GM23338 (cell line): ENCODE results near the gene UBN1. TPM values are rescaled to one million over a fixed set of nuclear protein-coding genes. Genes with fewer than 3 reads are reported as not detected.

Experiments used
- ATAC-seq: fragments of 200-7000 bp; cut with Tn5 transposase; 3 replicates; pipeline ENCODE4 v1.9.1; 2020
- DNase-seq: peaks from one replicate; pipeline ENCODE4 v3.0.0-alpha.2; 2015; ENCODE audit warnings: low spot score
- H2AFZ ChIP-seq: fragments of 200-600 bp; sonication (generic); 2 replicates; pipeline ENCODE4 v1.8.0; 2016; ENCODE audit warnings: antibody characterized with exemption, mild to moderate bottlenecking, moderate library complexity
- H3F3A ChIP-seq: fragments of 200-600 bp; sonication (generic); replicated peaks from 2 replicates; pipeline ENCODE4 v1.8.0; 2017; ENCODE audit warnings: antibody characterized with exemption, mixed run types, low read depth
- H3K27ac ChIP-seq: fragments of 200-600 bp; sonication (generic); 2 replicates; pipeline ENCODE4 v1.6.1; 2016; ENCODE audit warnings: low read depth
- H3K27me3 ChIP-seq: fragments of 200-600 bp; sonication (generic); 2 replicates; pipeline ENCODE4 v1.8.0; 2016; ENCODE audit warnings: mild to moderate bottlenecking, mixed run types, moderate library complexity; ENCODE audit not compliant: insufficient read depth
- H3K36me3 ChIP-seq: fragments of 200-600 bp; sonication (generic); 2 replicates; pipeline ENCODE4 v1.8.0; 2016; ENCODE audit warnings: mild to moderate bottlenecking; ENCODE audit not compliant: insufficient read depth
- H3K4me1 ChIP-seq: fragments of 200-600 bp; sonication (generic); 2 replicates; pipeline ENCODE4 v1.8.0; 2016; ENCODE audit warnings: mild to moderate bottlenecking, moderate library complexity; ENCODE audit not compliant: insufficient read depth
- H3K4me2 ChIP-seq: fragments of 200-600 bp; sonication (generic); 2 replicates; pipeline ENCODE4 v1.7.1; 2017; ENCODE audit warnings: mixed run types
- H3K4me3 ChIP-seq: fragments of 200-600 bp; sonication (generic); 2 replicates; pipeline ENCODE4 v1.6.1; 2016; ENCODE audit warnings: mixed run types
- H3K79me2 ChIP-seq: fragments of 200-600 bp; sonication (generic); replicated peaks from 2 replicates; pipeline ENCODE4 v1.8.0; 2017; ENCODE audit warnings: mild to moderate bottlenecking; ENCODE audit not compliant: insufficient read depth
- H3K9me2 ChIP-seq: fragments of 200-600 bp; sonication (generic); 2 replicates; pipeline ENCODE4 v1.8.0; 2017; ENCODE audit not compliant: insufficient read depth
- H4K20me1 ChIP-seq: fragments of 200-600 bp; sonication (generic); replicated peaks from 2 replicates; pipeline ENCODE4 v1.8.0; 2017; ENCODE audit warnings: mild to moderate bottlenecking; ENCODE audit not compliant: insufficient read depth
- H3K27ac Mint-ChIP-seq: 2 replicates; pipeline ENCODE4 v1.8.0; 2020; ENCODE audit warnings: inconsistent platforms, mild to moderate bottlenecking, moderate library complexity, mixed read lengths
- H3K27me3 Mint-ChIP-seq: 3 replicates; pipeline ENCODE4 v1.8.0; 2022; ENCODE audit warnings: low read depth, mild to moderate bottlenecking, moderate library complexity, mixed read lengths, inconsistent platforms; ENCODE audit not compliant: insufficient read depth, poor library complexity
- H3K36me3 Mint-ChIP-seq: 3 replicates; pipeline ENCODE4 v1.8.0; 2021; ENCODE audit warnings: low read depth, mild to moderate bottlenecking, inconsistent platforms, moderate library complexity, mixed read lengths
- H3K4me1 Mint-ChIP-seq: 3 replicates; pipeline ENCODE4 v1.8.0; 2020; ENCODE audit warnings: mild to moderate bottlenecking, inconsistent platforms, mixed read lengths
- H3K4me3 Mint-ChIP-seq: 3 replicates; pipeline ENCODE4 v1.8.0; 2021; ENCODE audit warnings: moderate library complexity, mild to moderate bottlenecking, inconsistent platforms, mixed read lengths
- H3K9me3 Mint-ChIP-seq: 3 replicates; pipeline ENCODE4 v1.8.0; 2020; ENCODE audit warnings: moderate library complexity, mild to moderate bottlenecking, inconsistent platforms, mixed read lengths
- CREB1 ChIP-seq: fragments of 250-450 bp; sonication (Bioruptor Pico); IDR thresholded peaks from 2 replicates; pipeline ENCODE4 v1.5.0; 2020; ENCODE audit warnings: low read depth, mild to moderate bottlenecking, moderate library complexity
- EZH2 ChIP-seq: fragments of 200-600 bp; sonication (generic); IDR thresholded peaks from one replicate; pipeline ENCODE4 v1.8.0; 2017; ENCODE audit warnings: antibody characterized with exemption, mild to moderate bottlenecking, low read depth; ENCODE audit not compliant: unreplicated experiment
- EZH2phosphoT487 ChIP-seq: fragments of 200-600 bp; sonication (generic); IDR thresholded peaks from one replicate; pipeline ENCODE4 v1.8.1; 2018; ENCODE audit warnings: antibody characterized with exemption; ENCODE audit not compliant: unreplicated experiment
- JUNB ChIP-seq: IDR thresholded peaks from one replicate; pipeline ENCODE4 v1.6.1; 2016; ENCODE audit warnings: antibody characterized with exemption; ENCODE audit not compliant: unreplicated experiment
- POLR2AphosphoS5 ChIP-seq: IDR thresholded peaks from 2 replicates; pipeline ENCODE4 v1.6.1; 2016; ENCODE audit warnings: antibody characterized with exemption, low read depth
- STAT1 ChIP-seq: IDR thresholded peaks from one replicate; pipeline ENCODE4 v1.6.1; 2016; ENCODE audit warnings: antibody characterized with exemption; ENCODE audit not compliant: unreplicated experiment
- ZNF114 ChIP-seq: fragments of 250-450 bp; sonication (Bioruptor Pico); IDR thresholded peaks from 2 replicates; pipeline ENCODE4 v1.5.0; 2020; ENCODE audit warnings: mild to moderate bottlenecking, moderate library complexity
- polyA plus RNA-seq: library from polyadenylated mRNA; unstranded; fragments of >200 nt; fragmentation: Nextera tagmentation; extraction: Ambion mirVana; gene quantifications from 2 replicates; pipeline ENCODE4 v1.2.1, GENCODE V29; 2016
- total RNA-seq: library from RNA; depleted of rRNA; stranded (reverse); fragments of >200 nt; shearing (Covaris generic); gene quantifications from 2 replicates; pipeline ENCODE4 v1.2.3, GENCODE V29; 2014
- TF ChIP-seq, protein P1 (sequence below): IDR thresholded peaks from 2 replicates; pipeline ENCODE4 v1.6.1; 2016; ENCODE audit warnings: antibody characterized with exemption
- TF ChIP-seq, protein P2 (sequence below), 2 experiments: fragments of 200-600 bp in 1 of 2; sonication (generic) in 1 of 2; conservative IDR thresholded peaks; 2 replicates each; pipeline versions ENCODE4 v1.5.1 to v1.6.1; 2016 to 2017; ENCODE audit warnings: antibody characterized with exemption in 2 of 2, low read depth in 2 of 2, mild to moderate bottlenecking in 2 of 2, moderate library complexity in 1 of 2

UBN1 gene
- total and polyA plus RNA-seq, 2 experiments from 2014 or later = 18.3 to 46.8 TPM

DNA sequence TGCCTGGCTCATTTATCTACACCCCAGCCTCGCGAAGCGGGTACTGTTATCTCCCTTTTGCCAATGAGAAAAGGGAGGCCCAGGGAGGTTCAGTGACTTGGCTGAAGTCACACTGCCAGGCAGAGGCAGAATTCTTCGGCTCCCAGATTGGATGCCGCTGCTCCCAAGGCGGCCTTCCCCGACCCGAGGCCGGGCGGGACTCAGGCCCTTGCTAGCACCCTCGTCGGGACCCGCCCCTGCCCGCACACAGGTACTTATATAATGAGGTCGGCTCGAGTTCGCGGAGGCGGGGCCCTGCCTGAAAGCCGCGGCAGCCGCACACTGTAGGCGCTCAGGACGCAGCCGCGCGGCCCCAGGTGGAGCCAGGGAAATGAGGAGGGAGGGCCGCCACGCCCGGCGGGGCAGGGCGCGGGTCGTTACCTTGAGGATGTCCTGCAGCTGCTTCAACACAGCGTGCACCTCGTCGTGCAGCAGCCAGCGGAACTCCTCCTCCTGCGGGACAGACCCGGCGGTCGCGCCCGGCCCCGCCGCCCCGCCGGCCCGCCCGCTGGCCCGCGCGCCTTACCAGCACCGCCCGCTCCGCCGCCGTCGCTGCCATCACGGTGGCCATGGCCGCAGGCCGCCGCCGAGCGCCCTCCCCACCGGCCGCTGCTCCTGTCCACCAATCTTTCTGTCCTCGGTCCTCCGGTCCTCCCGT, 45.2 kb upstream of the UBN1 start, which contains the start of gene ROGDI:
ROGDI (minus strand) TSS at position 672 of the 697 bp plus-strand sequence; CDS start at position 610, 62 bp downstream.
- peaks cover 24% of the 10 kb centered on the region for H3K36me3 Mint-ChIP-seq
- ATAC-seq (peak; percentile 79), DNase-seq (peak; percentile 96)
- Histone ChIP-seq H4K20me1 (no peaks in the 10 kb centered on the region), H3K4me1 (peaks cover 28% of the 10 kb centered on the region; the same call in 1 of the 2 replicates), H3K36me3 (peaks cover 3% of the 10 kb centered on the region; the same call in 1 of the 2 replicates), H2AFZ (peak within 1 kb of the TSS; percentile 90), H3K4me3 (peak within 1 kb of the TSS; percentile 57), H3K27ac (peak within 1 kb of the TSS; percentile 89), H3F3A (peaks cover 18% of the 10 kb centered on the region; the same call in 1 of the 2 replicates), H3K9me2 (no peaks in the 10 kb centered on the region), H3K27me3 (no peaks in the 10 kb centered on the region), H3K79me2 (no peaks in the 10 kb centered on the region), H3K4me2 (peak within 1 kb of the TSS; percentile 81)
- peak within 1 kb of the TSS; percentile 81 for H3K4me3 Mint-ChIP-seq
- peak within 1 kb of the TSS; percentile 74 for H3K27ac Mint-ChIP-seq
- H3K27me3 Mint-ChIP-seq = peaks cover 12% of the 10 kb centered on the region
- H3K9me3 Mint-ChIP-seq = no peaks in the 10 kb centered on the region
- TF ChIP-seq POLR2AphosphoS5 (peak; percentile 49), EZH2phosphoT487 (no peak)
- peaks cover 26% of the 10 kb centered on the region for H3K4me1 Mint-ChIP-seq

GRCh38 chr16:4802659-4803287, 44.5 kb upstream of the UBN1 start:
- no peaks in the 10 kb centered on the region for H4K20me1 ChIP-seq
- DNase-seq = peak; percentile 96
- H3K4me3 ChIP-seq = peak overlapping the region; percentile 57
- Mint-ChIP-seq H3K27me3 (peaks cover 10% of the 10 kb centered on the region), H3K9me3 (no peaks in the 10 kb centered on the region), H3K36me3 (peaks cover 27% of the 10 kb centered on the region), H3K27ac (peak overlapping the region; percentile 74), H3K4me1 (peaks cover 26% of the 10 kb centered on the region), H3K4me3 (peak overlapping the region; percentile 81)
- H3K27me3 ChIP-seq = no peaks in the 10 kb centered on the region
- peaks cover 28% of the 10 kb centered on the region; the same call in 1 of the 2 replicates for H3K4me1 ChIP-seq
- peaks cover 18% of the 10 kb centered on the region; the same call in 1 of the 2 replicates for H3F3A ChIP-seq
- peaks cover 3% of the 10 kb centered on the region; the same call in 1 of the 2 replicates for H3K36me3 ChIP-seq
- H3K79me2 ChIP-seq = no peaks in the 10 kb centered on the region
- peak overlapping the region; percentile 89 for H3K27ac ChIP-seq
- peak overlapping the region; percentile 81 for H3K4me2 ChIP-seq
- H2AFZ ChIP-seq = 0 out of 2 replicates have a peak overlapping the region, but pooled peaks have one; percentile 78
- H3K9me2 ChIP-seq = no peaks in the 10 kb centered on the region
- TF ChIP-seq, protein P1, sequence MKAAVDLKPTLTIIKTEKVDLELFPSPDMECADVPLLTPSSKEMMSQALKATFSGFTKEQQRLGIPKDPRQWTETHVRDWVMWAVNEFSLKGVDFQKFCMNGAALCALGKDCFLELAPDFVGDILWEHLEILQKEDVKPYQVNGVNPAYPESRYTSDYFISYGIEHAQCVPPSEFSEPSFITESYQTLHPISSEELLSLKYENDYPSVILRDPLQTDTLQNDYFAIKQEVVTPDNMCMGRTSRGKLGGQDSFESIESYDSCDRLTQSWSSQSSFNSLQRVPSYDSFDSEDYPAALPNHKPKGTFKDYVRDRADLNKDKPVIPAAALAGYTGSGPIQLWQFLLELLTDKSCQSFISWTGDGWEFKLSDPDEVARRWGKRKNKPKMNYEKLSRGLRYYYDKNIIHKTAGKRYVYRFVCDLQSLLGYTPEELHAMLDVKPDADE = no peak
- TF ChIP-seq ZNF114 (CRISPR knock-in tag) = no peak
- no peak for TF ChIP-seq CREB1 (CRISPR knock-in tag)
- TF ChIP-seq POLR2AphosphoS5 = peak; percentile 70
- no peak for TF ChIP-seq EZH2phosphoT487
- peak; percentile 89 for ATAC-seq

- H3K27ac Mint-ChIP-seq = peak overlapping the region; percentile 26; the same call in 1 of the 2 replicates
- no peaks in the 10 kb centered on the region for H3K9me2 ChIP-seq
- peaks cover 26% of the 10 kb centered on the region for H3K4me1 Mint-ChIP-seq
- H3K79me2 ChIP-seq = no peaks in the 10 kb centered on the region
- H3F3A ChIP-seq = peaks cover 18% of the 10 kb centered on the region; the same call in 1 of the 2 replicates
- no peaks in the 10 kb centered on the region for H3K27me3 ChIP-seq
- H3K4me1 ChIP-seq = peaks cover 28% of the 10 kb centered on the region; the same call in 1 of the 2 replicates
- H3K36me3 Mint-ChIP-seq = peaks cover 28% of the 10 kb centered on the region
- no peaks in the 10 kb centered on the region for H3K9me3 Mint-ChIP-seq
- H3K4me3 Mint-ChIP-seq = peak overlapping the region; percentile 81
- H3K27me3 Mint-ChIP-seq = peaks cover 10% of the 10 kb centered on the region
- DNase-seq (no peak), ATAC-seq (no peak)
- H3K4me3 ChIP-seq = peak overlapping the region; percentile 57
- H3K4me2 ChIP-seq = peak overlapping the region; percentile 81
- H3K27ac ChIP-seq = peak overlapping the region; percentile 73
- no peak overlapping the region for H2AFZ ChIP-seq
- H4K20me1 ChIP-seq = no peaks in the 10 kb centered on the region
- H3K36me3 ChIP-seq = peaks cover 3% of the 10 kb centered on the region; the same call in 1 of the 2 replicates
- TF ChIP-seq, protein P1 = no peak
- TF ChIP-seq EZH2phosphoT487 (no peak), JUNB (no peak), CREB1 (CRISPR knock-in tag) (no peak), ZNF114 (CRISPR knock-in tag) (no peak), EZH2 (no peak), STAT1 (no peak)
- TF ChIP-seq, protein P2, sequence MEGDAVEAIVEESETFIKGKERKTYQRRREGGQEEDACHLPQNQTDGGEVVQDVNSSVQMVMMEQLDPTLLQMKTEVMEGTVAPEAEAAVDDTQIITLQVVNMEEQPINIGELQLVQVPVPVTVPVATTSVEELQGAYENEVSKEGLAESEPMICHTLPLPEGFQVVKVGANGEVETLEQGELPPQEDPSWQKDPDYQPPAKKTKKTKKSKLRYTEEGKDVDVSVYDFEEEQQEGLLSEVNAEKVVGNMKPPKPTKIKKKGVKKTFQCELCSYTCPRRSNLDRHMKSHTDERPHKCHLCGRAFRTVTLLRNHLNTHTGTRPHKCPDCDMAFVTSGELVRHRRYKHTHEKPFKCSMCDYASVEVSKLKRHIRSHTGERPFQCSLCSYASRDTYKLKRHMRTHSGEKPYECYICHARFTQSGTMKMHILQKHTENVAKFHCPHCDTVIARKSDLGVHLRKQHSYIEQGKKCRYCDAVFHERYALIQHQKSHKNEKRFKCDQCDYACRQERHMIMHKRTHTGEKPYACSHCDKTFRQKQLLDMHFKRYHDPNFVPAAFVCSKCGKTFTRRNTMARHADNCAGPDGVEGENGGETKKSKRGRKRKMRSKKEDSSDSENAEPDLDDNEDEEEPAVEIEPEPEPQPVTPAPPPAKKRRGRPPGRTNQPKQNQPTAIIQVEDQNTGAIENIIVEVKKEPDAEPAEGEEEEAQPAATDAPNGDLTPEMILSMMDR (conservative IDR thresholded peaks at IDR 0.05; ENCODE audit: low read depth in 2 of 2) = no peak
Measured at GRCh38 chr16:4803401-4803844, 43.9 kb upstream of the UBN1 start.
